Epithelial cell of proximal tubule (primary cell): ENCODE data around the gene MAFG. TPM values are rescaled to one million over a fixed set of nuclear protein-coding genes. Genes with fewer than 3 reads are reported as not detected.
A peak's percentile ranks its signal among the peaks of the same experiment; 100 is the strongest.

Experiments
- DNase-seq: peaks from one replicate; pipeline ENCODE4 v3.0.0-alpha.2; 2011; ENCODE audit warnings: low read depth
- H3K4me3 ChIP-seq: 2 replicates; pipeline ENCODE4 v1.5.1; 2011; ENCODE audit warnings: low read depth, mild to moderate bottlenecking, low read length
- total RNA-seq: library from RNA; depleted of rRNA; stranded (reverse); fragments of >200 nt; gene quantifications from 2 replicates; pipeline ENCODE4 v1.2.3, GENCODE V29; 2015
- TF ChIP-seq, protein P1 (sequence below): conservative IDR thresholded peaks from 2 replicates; pipeline ENCODE4 v1.5.1; 2012; ENCODE audit warnings: low read depth, mild to moderate bottlenecking, low read length

Gene MAFG
- total RNA-seq, 1 donor from 2014 or later = 18.5 TPM

DNA sequence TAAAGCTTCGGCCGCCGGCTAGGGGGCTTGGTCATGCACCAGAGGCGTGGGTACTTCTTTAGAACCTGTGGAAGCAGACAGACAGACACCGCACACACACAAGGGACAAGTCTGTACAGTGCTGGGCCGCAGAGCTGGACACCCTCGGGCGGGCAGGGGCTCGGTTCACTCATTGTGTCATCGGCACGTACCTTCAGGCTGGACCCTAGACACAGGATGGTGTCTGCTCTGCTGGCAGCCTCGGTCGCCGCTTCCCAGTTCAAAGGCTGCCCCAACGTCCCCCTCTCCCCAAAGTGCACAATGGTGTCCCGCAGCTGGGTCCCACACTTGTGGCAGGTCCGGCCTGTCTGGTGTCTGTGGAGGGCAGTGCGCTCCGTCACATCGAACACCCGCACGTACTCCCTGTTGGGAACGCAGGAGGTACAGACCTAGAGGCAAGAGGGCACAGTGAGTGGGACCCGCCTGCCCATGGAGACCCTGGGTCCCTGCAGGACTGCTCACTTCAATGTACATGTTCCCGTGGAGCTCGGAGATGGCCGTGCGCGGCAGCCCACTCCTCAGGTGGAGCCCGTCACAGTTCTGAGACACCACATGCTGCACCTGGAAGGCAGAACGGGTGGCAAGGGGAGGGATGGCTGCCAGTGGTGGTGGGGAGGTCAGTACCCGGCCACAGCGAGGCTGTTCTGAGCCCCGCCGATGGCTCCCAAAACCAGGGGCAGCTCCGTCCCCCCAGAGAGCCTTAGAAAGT lies 13.3 kb downstream of the MAFG start:
- TF ChIP-seq, protein P1, sequence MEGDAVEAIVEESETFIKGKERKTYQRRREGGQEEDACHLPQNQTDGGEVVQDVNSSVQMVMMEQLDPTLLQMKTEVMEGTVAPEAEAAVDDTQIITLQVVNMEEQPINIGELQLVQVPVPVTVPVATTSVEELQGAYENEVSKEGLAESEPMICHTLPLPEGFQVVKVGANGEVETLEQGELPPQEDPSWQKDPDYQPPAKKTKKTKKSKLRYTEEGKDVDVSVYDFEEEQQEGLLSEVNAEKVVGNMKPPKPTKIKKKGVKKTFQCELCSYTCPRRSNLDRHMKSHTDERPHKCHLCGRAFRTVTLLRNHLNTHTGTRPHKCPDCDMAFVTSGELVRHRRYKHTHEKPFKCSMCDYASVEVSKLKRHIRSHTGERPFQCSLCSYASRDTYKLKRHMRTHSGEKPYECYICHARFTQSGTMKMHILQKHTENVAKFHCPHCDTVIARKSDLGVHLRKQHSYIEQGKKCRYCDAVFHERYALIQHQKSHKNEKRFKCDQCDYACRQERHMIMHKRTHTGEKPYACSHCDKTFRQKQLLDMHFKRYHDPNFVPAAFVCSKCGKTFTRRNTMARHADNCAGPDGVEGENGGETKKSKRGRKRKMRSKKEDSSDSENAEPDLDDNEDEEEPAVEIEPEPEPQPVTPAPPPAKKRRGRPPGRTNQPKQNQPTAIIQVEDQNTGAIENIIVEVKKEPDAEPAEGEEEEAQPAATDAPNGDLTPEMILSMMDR = no peak
- no peak for DNase-seq
- no peak overlapping the region for H3K4me3 ChIP-seq

DNA sequence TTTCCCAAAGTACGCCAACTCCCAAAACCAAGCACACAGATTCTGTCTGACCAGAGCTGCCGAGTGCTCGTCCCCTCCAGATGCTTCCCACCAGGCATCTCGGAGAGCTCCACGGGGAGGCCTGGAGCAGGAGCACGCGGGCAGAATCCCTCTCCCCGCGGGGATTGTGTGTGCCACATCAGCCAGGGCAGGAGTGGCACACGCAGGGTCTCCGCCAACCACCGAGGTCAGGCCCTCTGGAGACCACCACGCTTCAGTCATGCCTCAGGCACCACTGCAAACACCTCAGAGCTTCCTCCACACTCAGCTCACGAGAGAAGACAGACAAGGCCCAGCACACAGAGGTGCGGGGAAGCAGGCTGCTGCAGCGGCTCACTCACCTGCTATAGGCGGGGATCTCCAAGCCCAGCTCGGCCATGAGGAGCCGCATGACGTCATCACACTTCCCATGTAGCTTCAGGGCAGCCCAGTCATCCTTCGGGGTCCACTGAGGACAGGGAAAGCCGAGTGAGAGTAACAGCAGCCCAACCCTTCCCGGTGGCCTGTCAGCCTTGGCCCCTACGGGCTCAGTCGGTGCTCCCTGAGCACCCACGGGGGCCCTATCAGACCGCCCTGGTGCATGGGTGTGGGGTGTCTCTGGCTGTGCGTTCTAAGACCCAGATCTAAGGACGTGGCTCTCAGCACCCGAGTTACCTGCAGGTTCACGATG lies 14.0 kb downstream of the MAFG start:
- no peak for DNase-seq
- TF ChIP-seq, protein P1 = no peak
- no peak overlapping the region for H3K4me3 ChIP-seq

DNA sequence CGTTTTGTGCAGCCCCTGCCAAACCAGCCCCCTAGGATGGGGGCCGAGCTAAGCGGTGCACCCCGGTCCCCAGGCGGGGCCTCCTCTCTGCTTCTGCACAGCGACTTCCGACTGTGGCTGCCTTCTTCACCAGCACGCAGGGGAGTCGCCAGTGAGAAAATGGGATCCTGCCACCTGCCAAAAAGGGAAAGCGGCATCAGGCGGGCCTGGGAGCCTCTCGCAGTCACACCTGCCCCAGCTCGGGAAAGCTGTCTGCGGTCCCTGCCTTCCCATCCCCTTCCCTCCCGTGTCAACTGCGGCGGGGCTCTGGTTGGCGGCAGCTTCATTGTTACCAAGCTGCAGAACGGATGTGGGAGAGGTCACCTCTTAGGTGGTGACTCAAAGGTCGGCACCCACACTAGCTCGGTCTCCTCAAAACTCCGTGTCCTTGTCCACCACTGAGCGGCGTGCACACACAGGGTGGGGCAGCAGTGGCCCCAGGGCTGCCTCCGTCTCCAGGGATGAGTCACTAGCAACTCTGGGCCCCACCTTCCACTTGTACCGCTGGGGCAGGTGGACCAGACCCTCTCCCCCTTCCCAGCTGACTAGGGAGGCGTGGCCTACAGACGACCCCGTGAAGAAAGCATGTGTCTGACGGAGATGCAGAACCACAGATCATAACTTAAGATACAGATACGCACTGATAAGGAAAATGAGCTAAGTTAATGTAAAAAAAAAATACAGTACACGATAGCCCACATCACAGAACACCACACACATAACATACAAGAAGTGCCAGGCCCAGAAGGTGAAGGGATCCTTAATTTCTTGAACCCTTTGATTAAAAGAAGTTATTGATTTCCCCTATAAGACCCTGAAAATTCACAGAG lies 14.9 kb downstream of the MAFG start:
- H3K4me3 ChIP-seq = no peak overlapping the region
- DNase-seq = no peak
- TF ChIP-seq, protein P1 = no peak

DNA sequence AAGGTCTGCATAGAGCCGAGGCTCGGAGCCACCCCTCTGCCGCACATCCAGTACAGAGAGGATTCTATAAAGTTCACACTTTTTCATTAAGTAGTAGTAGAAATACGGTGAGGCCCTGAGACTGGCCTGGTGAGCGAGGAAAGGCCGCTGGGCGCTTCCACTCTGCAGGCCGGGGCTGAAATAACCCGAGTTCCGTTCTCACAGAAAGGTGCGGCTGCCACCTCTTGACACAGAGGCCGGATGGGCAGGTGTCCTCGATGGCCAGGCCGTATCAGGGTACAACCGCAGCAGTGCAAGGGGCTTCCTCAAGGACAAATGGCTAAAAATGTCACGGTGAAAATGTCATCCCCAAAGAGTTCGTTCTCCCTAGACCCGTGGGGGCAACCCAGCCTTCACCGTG lies 15.6 kb downstream of the MAFG start:
- H3K4me3 ChIP-seq = no peak overlapping the region
- TF ChIP-seq, protein P1 = no peak
- no peak for DNase-seq

- TF ChIP-seq, protein P1 = no peak
- no peak for DNase-seq
- peak within 1 kb of the TSS; percentile 76 for H3K4me3 ChIP-seq
Observed at GRCh38 chr17:81911277-81911961, 16.1 kb downstream of the MAFG start, which contains the start of gene PCYT2. PCYT2 (minus strand) TSS chr17:81911399; CDS start chr17:81911355, 44 bp downstream.

- DNase-seq = no peak
- TF ChIP-seq, protein P1 = no peak
- peak overlapping the region; percentile 76 for H3K4me3 ChIP-seq
Observed at GRCh38 chr17:81910840-81911276, 16.7 kb downstream of the MAFG start.
